ENCODE data around the gene HPCAL4. TPM values are rescaled to one million over a fixed set of nuclear protein-coding genes. Genes with fewer than 3 reads are reported as not detected.

Gene HPCAL4
- total RNA-seq, 4 donors from 2014 or later, result not detected

- H3K36me3 ChIP-seq, result no peaks in the 10 kb centered on the region
- no peak for DNase-seq (ENCODE audit: low spot score in 2 of 2)
- H3K27ac ChIP-seq, result no peak overlapping the region
- no peaks in the 10 kb centered on the region for H3K9me3 ChIP-seq
- H3K27me3 ChIP-seq, result no peaks in the 10 kb centered on the region
- peaks cover 0 to 21% (median 3%) of the 10 kb centered on the region in 4 donors for H3K4me1 ChIP-seq
- no peak for TF ChIP-seq CTCF (IDR thresholded peaks at IDR 0.05)
- no peak for TF ChIP-seq POLR2A (IDR thresholded peaks at IDR 0.05)
- H3K4me3 ChIP-seq, result no peak overlapping the region
- WGBS, 2 donors, result 78 to 79% methylated on average over 5 of the region's 5 CpGs
Measured at GRCh38 chr1:39655578-39656268, 35.5 kb downstream of the HPCAL4 start.

GRCh38 chr1:39654291-39654690 lies 36.9 kb downstream of the HPCAL4 start:
- peaks cover 0 to 21% (median 3%) of the 10 kb centered on the region in 4 donors for H3K4me1 ChIP-seq
- H3K27ac ChIP-seq, result peak overlapping the region in 1 of 4 donors; percentile 63
- H3K9me3 ChIP-seq, result no peaks in the 10 kb centered on the region
- WGBS, 2 donors, result 50 to 57% methylated on average over 7 of the region's 7 CpGs
- peak in 1 of 2 donors; percentile 56 for DNase-seq (ENCODE audit: low spot score in 2 of 2)
- H3K27me3 ChIP-seq, result no peaks in the 10 kb centered on the region
- TF ChIP-seq EP300 (IDR thresholded peaks at IDR 0.05) (peak in 1 of 2 donors; percentile 37), CTCF (IDR thresholded peaks at IDR 0.05) (no peak), POLR2A (IDR thresholded peaks at IDR 0.05) (no peak)
- no peak overlapping the region for H3K4me3 ChIP-seq
- no peaks in the 10 kb centered on the region for H3K36me3 ChIP-seq

- peak; percentile 73 to 83 for DNase-seq (ENCODE audit: low spot score in 2 of 2)
- no peaks in the 10 kb centered on the region for H3K27me3 ChIP-seq
- peaks cover 0 to 23% (median 3%) of the 10 kb centered on the region in 4 donors for H3K4me1 ChIP-seq
- no peak overlapping the region for H3K4me3 ChIP-seq
- TF ChIP-seq EP300 (IDR thresholded peaks at IDR 0.05), result peak in 1 of 2 donors; percentile 44
- TF ChIP-seq CTCF (IDR thresholded peaks at IDR 0.05), result peak; percentile 87 to 92 (median 88)
- TF ChIP-seq POLR2A (IDR thresholded peaks at IDR 0.05), result no peak
- peak overlapping the region in 1 of 4 donors; percentile 63 for H3K27ac ChIP-seq
- WGBS, 2 donors, result 5 to 7% methylated on average over 8 of the region's 8 CpGs
- H3K9me3 ChIP-seq, result no peaks in the 10 kb centered on the region
- H3K36me3 ChIP-seq, result no peaks in the 10 kb centered on the region
Measured at GRCh38 chr1:39653546-39654031, 37.6 kb downstream of the HPCAL4 start.

GRCh38 chr1:39652554-39652953 lies 38.7 kb downstream of the HPCAL4 start:
- H3K9me3 ChIP-seq, result no peaks in the 10 kb centered on the region
- DNase-seq (ENCODE audit: low spot score in 2 of 2), result no peak
- H3K27me3 ChIP-seq, result no peaks in the 10 kb centered on the region
- H3K27ac ChIP-seq, result peak overlapping the region in 2 of 4 donors; percentile 63 to 72
- H3K36me3 ChIP-seq, result no peaks in the 10 kb centered on the region
- WGBS, 2 donors, result 65 to 73% methylated on average over 2 of the region's 2 CpGs
- H3K4me1 ChIP-seq, result peaks cover 0 to 32% (median 6%) of the 10 kb centered on the region in 4 donors
- TF ChIP-seq POLR2A (IDR thresholded peaks at IDR 0.05) (no peak), CTCF (IDR thresholded peaks at IDR 0.05) (no peak), EP300 (IDR thresholded peaks at IDR 0.05) (no peak)
- no peak overlapping the region for H3K4me3 ChIP-seq

- Histone ChIP-seq H3K27ac (peak overlapping the region in 2 of 4 donors; percentile 63 to 72), H3K4me1 (peaks cover 0 to 37% (median 8%) of the 10 kb centered on the region in 4 donors), H3K27me3 (no peaks in the 10 kb centered on the region), H3K4me3 (no peak overlapping the region), H3K36me3 (no peaks in the 10 kb centered on the region), H3K9me3 (no peaks in the 10 kb centered on the region)
- DNase-seq (ENCODE audit: low spot score in 2 of 2), result peak in 1 of 2 donors; percentile 44
- TF ChIP-seq POLR2A (IDR thresholded peaks at IDR 0.05) (no peak), EP300 (IDR thresholded peaks at IDR 0.05) (peak in 1 of 2 donors; percentile 32)
- WGBS, 2 donors, result 52 to 64% methylated on average over 6 of the region's 6 CpGs
Measured at GRCh38 chr1:39652105-39652504, 39.1 kb downstream of the HPCAL4 start.

Data from tibial nerve (tissue), 4 donors.